Neural progenitor cell (in vitro differentiated cells): ENCODE measurements around the gene PPIE.

ENCODE experiments used
- EZH2 ChIP-seq: fragments of 200-600 bp; sonication (generic); IDR thresholded peaks from 2 replicates; pipeline ENCODE4 v1.6.1; 2017; ENCODE audit warnings: antibody characterized with exemption, mild to moderate bottlenecking, moderate library complexity
- TF ChIP-seq, protein P1 (sequence below): fragments of 200-600 bp; sonication (generic); IDR thresholded peaks from 2 replicates; pipeline ENCODE4 v1.5.1; 2017; ENCODE audit warnings: antibody characterized with exemption, mild to moderate bottlenecking

DNA sequence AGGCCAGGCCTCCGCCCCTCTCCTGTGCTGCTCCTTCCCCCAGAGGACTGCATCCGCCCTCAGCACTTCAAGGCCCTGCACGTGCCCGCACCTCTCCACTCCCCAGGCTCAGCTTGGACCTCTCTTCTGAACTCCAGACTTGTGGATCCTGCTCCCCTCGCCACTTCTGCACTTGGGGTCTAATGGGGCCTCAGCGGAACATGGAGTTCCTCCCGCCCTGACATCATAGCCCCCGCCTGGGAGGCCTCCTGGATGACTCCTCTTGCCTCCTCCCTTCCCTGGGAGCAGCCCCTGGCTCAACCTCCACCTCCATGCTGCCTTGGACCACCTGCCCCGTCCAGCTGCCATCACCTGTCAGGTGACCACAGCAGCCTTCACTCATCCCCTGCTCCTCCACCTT lies 22.3 kb downstream of the PPIE start:
- TF ChIP-seq, protein P1, sequence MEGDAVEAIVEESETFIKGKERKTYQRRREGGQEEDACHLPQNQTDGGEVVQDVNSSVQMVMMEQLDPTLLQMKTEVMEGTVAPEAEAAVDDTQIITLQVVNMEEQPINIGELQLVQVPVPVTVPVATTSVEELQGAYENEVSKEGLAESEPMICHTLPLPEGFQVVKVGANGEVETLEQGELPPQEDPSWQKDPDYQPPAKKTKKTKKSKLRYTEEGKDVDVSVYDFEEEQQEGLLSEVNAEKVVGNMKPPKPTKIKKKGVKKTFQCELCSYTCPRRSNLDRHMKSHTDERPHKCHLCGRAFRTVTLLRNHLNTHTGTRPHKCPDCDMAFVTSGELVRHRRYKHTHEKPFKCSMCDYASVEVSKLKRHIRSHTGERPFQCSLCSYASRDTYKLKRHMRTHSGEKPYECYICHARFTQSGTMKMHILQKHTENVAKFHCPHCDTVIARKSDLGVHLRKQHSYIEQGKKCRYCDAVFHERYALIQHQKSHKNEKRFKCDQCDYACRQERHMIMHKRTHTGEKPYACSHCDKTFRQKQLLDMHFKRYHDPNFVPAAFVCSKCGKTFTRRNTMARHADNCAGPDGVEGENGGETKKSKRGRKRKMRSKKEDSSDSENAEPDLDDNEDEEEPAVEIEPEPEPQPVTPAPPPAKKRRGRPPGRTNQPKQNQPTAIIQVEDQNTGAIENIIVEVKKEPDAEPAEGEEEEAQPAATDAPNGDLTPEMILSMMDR = no peak
- no peak for TF ChIP-seq EZH2
